OCI-LY1 (cell line): ENCODE results near the gene MLXIP.

ENCODE experiments used
- EZH2 ChIP-seq: fragments of 200-600 bp; sonication (generic), shearing (Covaris generic); IDR thresholded peaks from 2 replicates; pipeline ENCODE4 v1.8.0; 2017; ENCODE audit warnings: borderline replicate concordance, mixed run types, mild to moderate bottlenecking, antibody characterized with exemption, low read length, moderate library complexity, mixed read lengths
- TF ChIP-seq, protein P1 (sequence below): fragments of 200-600 bp; sonication (generic), shearing (Covaris generic); IDR thresholded peaks from 2 replicates; pipeline ENCODE4 v1.5.1; 2017; ENCODE audit warnings: mild to moderate bottlenecking, antibody characterized with exemption, low read length, moderate library complexity, mixed read lengths

DNA sequence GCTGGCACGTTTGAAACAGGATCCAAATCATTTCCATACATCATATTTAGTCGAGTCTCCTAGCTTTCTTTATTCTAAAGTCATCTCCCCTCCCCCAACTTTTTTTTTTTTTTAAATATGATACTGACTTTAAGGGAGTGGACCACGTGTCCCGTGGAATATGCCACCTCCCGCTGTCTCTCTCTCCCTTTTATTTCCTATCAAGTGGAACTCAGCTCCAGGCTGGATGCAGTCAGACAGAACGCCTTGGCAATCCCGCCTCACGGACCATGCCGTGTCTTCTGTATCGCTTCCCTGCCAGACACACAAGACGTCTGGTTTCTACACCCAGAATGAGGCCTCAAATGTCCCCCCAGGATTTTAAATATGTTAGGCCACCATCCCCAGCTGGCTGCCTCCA lies 35.6 kb upstream of the MLXIP start:
- TF ChIP-seq, protein P1, sequence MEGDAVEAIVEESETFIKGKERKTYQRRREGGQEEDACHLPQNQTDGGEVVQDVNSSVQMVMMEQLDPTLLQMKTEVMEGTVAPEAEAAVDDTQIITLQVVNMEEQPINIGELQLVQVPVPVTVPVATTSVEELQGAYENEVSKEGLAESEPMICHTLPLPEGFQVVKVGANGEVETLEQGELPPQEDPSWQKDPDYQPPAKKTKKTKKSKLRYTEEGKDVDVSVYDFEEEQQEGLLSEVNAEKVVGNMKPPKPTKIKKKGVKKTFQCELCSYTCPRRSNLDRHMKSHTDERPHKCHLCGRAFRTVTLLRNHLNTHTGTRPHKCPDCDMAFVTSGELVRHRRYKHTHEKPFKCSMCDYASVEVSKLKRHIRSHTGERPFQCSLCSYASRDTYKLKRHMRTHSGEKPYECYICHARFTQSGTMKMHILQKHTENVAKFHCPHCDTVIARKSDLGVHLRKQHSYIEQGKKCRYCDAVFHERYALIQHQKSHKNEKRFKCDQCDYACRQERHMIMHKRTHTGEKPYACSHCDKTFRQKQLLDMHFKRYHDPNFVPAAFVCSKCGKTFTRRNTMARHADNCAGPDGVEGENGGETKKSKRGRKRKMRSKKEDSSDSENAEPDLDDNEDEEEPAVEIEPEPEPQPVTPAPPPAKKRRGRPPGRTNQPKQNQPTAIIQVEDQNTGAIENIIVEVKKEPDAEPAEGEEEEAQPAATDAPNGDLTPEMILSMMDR, result no peak
- TF ChIP-seq EZH2, result no peak
